IPS DF 4.7 (cell line): ENCODE results near the gene FRAT2.
A peak's percentile ranks its signal among the peaks of the same experiment; 100 is the strongest.
"Not testable (repeated sequence)": the region's sequence is repeated elsewhere in the genome, so short reads cannot be mapped to it uniquely, and the experiment has no call there.

Experiments
- DNase-seq: peaks from one replicate; pipeline ENCODE4 v3.0.0-alpha.2; 2013; ENCODE audit warnings: low spot score; ENCODE audit errors: extremely low read depth

Gene FRAT2

GRCh38 chr10:97292097-97292861 lies 42.2 kb downstream of the FRAT2 start, which contains the start of gene ARHGAP19:
Gene ARHGAP19 (minus strand): TSS chr10:97292637. CDS start chr10:97292627, 10 bp downstream.
- peak; percentile 91 for DNase-seq

GRCh38 chr10:97291357-97292096 lies 43.0 kb downstream of the FRAT2 start:
- DNase-seq: no peak

DNA sequence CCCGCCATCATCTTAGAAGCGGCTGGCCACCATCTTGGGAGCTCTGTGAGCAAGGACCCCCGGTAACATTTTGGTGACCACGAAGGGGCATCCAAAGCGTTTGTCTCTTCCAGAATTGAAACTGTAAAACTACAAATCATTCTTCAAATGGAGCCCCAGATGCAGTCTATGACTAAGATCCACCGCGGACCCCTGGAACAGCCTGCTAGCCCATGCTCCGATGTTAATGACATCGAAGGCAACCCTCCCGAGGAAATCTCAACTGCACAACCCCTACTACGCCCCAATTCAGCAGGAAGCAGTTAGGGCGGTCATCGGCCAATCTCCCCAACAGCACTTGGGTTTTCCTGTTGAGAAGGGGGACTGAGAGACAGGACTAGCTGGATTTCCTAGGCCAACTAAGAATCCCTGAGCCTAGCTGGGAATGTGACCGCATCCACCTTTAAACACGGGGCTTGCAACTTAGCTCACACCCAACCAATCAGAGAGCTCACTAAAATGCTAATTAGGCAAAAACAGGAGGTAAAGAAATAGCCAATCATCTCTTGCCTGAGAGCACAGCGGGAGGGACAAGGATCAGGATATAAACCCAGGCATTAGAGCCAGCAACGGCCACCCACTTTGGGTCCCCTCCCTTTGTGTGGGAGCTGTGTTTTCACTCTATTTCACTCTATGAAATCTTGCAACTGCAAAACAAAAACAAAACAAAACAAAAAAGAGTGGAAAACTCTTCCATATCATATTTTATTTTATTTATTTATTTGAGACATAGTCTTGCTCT lies 43.8 kb downstream of the FRAT2 start:
- DNase-seq: not testable (repeated sequence)

DNA sequence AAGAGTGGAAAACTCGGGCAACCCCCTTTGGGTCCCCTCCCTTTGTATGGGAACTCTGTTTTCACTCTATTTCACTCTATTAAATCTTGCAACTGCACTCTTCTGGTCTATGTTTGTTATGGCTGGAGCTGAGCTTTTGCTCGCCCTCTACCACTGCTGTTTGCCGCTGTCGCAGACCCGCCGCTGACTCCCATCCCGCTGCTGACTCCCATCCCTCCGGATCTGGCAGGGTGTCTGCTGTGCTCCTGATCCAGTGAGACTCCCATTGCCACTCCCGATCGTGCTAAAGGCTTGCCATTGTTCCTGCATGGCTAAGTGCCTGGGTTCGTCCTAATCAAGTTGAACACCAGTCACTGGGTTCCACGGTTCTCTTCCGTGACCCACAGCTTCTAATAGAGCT lies 44.5 kb downstream of the FRAT2 start:
- not testable (repeated sequence) for DNase-seq
